Measurements from ENCODE around the gene HOXA7.

Gene HOXA7

DNA sequence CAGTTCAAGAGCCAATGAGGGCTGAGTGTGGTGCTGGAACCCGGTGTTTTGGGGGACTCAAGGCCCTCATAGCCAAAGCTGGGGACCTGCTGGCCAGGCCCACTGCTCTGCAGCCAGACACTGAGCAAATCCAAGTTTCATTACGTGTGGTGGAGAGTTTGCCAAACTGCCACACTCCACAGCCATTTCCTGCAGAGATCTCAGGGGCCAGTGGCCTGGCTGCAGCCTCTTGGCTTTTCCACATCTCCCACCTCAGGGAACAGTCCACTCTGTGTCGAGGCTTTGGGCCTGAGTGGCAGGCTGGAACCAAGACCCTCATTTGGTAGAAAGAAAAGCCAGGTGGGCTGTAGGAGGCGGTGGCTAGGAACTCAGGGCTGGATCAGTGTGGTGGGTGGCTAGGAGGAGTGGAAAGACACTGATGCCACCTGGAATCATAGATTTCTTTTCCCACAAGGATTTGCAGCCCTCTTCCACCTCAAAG, 25.4 kb upstream of the HOXA7 start:
- no peak for DNase-seq

DNA sequence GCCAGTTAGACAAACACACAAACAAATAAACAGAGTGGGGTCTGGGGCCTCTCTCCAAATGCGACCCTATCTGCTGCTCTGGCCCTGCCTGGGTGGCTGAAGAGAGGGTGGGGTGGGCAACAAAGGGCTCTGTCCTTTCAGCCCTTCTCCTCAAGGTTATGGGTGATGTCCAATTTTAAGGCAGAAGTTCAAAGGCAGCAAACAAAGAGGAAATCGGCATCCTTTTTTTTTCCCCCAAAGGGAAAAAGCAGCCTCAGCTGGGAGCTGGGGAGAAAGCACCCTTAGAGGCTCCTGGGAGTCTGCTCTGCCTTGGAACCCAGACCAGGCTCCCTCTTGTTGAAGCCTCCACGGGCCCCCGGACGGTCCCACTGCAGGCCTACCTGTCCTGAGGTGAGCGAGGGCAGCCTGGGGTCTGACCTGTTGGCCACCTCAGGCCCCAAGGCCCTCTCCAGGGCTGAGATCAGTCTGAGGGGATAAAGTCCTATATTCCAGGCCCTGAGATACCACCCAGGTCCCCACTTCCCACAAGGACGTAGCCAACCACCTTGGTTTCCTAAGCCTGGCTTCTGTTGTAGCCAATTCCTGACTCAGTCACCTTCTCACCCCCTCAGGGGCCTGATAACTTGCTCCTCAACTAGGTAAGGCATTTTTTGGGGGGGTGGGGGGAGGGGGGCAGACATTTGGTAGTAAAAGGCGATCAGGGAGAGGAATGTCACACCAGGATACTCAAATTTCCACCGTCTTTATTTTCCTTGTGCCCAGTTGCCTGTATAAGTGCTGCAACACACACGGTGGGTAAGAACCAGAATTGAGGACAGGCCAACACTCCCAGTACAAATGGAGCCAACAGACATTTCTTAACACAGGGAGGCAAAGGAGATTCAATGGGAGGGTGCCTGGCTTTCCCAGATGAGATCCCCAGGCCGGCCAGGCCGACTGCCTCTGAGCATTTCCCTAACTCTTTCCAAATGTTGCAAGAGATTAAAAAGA, 24.3 kb upstream of the HOXA7 start:
- no peak for DNase-seq

DNA sequence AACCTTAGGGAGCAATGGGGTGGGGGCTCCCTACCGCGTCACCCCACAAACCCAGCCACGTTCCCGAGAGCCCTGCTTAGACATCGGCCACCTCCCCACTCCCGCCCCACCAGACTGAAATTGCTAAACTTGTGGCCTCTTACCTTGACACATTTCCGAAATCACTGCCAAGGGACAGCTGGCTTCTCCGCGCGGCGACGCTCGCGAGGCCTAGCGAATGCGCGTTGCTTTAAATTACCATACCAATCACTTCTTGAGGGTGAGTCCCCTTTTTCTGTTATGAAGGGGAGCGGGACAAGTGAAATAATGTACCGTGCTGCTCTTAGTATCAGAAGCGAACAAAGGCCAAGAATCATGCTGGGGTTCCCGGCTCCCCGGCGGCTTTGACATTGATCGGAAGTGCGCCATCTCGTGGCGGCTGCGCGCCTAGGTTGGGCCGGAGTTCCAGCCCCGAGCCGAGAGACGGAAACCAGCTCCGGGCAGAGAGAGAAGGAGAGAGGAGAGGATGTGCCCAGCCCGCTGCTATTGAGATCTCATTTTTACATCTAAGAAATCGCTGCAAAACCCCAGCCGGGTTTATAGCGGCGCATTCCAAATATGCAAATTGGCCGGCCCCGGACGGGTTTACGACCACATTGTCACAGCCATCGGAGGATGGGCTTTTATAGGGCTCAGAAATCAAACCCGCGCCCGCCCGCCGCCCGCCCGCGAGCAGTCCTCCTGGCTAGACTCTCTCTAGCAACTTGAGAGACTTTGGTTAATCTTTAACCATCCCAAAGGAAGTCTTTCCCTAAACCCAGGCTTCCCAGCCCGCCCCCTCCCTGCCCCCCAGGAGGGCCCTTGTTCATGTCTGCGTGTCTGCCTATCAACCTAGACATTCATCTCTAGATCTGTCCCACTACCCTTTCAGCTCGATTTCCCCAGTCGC, 23.3 kb upstream of the HOXA7 start:
- DNase-seq = peak; percentile 60

- no peak for DNase-seq
Observed at GRCh38 chr7:27179030-27179429, 22.6 kb upstream of the HOXA7 start.

DNA sequence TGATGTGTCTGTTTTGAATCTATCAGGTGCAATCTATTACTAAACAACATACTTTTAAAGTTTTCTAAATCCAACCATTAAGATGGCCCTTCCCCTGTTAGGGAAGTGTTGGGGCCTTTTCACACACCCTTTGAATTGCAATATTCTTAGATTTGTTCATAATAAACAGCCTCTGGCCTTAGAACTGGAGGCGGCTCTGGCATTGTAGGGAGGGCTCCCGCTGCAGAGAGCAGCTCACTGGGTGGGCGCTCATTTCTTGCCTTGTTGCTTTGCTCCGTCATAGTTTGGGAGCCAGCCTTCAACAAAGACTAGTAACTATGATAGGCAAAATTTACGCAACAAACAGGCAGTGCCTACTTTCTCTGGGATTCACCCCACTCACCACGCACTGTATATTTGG, 21.9 kb upstream of the HOXA7 start:
- DNase-seq = no peak

- no peak for DNase-seq
Observed at GRCh38 chr7:27177795-27178320, 21.4 kb upstream of the HOXA7 start.

DNA sequence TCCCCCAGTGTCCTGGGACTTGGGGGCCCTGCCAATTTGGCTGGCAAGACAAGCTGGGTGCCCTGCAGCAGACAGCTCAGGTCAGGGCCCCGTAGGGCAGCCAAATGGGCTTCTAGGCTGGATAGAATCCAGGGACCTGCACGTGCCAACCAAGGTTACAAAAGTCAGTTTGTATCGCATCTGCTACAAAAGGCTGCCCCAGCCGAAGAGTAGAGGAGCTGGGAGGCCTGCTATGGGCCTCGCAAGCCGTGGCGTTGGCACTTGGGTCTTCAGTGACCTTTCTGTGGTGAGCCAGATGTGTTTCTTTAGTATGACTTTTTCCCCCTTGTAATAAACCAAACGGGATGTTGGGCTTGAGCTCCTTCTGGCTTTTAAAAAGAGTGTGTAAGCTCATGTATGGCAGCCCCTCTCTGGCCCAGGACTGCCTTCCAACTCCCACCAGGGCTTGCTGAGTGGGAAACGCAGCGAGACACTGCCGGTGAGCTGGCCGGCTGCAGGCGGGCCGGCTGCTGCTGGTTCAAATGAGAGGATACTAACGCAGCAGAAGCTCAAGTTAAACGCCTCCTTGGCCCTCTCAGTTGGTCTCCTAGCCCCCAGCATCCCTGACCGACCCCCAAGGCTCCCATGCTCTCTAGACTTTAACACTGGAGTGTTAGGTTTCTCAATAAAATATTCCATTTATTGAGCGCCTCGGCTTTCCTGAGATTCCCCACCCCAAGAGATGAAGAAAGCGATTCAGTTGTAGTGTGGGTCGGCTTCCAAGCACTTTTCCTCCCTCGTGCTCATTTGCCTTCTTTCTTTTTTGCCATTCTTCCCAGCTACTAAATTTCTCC, 20.7 kb upstream of the HOXA7 start:
- DNase-seq = no peak

GRCh38 chr7:27176524-27176845, 20.0 kb upstream of the HOXA7 start:
- DNase-seq = no peak

GRCh38 chr7:27175626-27176523, 19.4 kb upstream of the HOXA7 start:
- no peak for DNase-seq

GRCh38 chr7:27174874-27175625, 18.6 kb upstream of the HOXA7 start:
- DNase-seq = no peak

GRCh38 chr7:27173956-27174873, 17.7 kb upstream of the HOXA7 start, which contains the start of gene HOXA10:
TSS of gene HOXA10 (minus strand) at chr7:27174320. CDS start at chr7:27174306, 14 bp downstream.
- DNase-seq = no peak

GRCh38 chr7:27173511-27173955, 17.1 kb upstream of the HOXA7 start:
- peak; percentile 63 for DNase-seq

DNA sequence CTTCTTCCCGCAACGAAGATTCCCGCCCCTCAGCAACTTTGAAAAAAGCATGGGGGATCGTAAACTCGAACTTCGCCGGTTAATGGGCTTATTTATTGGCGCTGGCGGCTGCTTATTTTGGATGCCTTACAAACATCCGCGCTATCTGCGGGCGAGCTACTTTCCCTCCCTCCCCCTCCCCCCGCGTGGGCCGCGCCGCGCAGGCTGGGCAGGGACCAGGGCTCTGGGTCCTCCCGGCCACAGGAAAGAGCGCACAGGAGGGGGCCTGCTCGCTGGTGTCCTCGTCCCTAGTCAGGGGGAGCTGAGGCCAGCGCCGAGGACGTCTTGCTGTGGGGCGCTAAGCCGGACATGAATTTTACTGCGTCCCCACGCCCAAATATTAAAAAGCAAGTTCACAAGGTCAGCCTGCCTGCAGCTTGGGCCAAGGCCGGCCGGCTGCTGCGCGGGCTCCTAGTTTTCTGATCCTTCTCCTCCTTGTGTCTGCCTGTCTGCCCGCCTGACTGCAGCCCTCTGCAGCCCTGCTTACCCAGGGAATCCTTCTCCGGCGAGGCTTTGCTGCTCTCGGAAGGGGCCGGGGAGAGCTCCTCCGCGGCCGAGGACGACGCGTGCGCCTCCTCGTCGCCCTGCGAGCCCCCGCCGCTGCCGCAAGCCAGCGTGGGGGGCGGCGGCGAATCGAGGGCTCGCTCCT, 16.5 kb upstream of the HOXA7 start:
- no peak for DNase-seq

DNA sequence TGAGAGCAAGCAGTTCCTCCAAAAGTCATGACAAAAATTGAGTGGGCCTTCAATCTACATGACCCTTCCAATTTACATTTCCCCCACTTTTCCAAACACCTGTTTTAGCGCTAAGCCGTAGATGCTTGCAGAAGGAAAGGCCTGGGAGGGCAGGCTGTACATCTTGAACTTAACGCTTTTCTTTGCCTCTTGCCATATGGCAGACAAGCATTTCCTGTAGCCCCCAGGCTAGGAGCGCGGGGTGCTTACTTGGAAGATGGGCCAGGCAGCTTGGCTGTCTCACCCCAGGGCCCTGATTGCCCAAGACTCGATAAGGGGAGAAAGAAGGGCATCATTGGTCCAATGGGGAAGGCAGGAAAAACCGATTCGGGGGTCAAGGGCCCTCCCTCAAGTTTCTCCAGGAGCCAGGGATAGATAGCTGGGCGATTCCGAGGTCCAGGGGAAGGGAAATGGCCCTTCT, 15.9 kb upstream of the HOXA7 start:
- DNase-seq = no peak

DNA sequence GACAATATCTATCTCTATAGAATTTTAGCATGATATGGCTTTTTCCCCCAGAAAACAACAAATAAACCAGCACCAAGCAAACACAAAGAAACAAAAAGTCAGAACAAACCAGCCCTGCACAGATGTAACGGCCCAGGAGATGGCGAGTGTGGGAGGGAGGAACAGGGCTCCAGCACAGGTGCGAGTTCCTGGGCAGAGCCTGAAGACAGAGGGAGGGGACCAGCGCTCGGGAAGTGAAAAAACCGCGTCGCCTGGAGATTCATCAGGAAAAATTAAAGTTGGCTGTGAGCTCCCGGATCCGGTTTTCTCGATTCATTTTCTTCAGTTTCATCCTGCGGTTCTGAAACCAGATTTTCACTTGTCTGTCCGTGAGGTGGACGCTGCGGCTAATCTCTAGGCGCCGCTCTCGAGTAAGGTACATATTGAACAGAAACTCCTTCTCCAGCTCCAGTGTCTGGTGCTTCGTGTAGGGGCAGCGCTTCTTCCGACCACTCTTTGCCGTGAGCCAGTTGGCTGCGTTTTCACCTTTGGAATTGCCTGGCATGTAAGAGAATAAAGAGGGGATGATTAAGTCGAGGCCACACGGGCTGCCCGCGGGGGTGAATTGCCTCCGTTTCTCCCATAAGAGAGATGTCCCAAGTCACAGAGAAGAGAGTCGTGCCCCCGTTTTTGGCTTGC, 15.3 kb upstream of the HOXA7 start:
- no peak for DNase-seq

DNA sequence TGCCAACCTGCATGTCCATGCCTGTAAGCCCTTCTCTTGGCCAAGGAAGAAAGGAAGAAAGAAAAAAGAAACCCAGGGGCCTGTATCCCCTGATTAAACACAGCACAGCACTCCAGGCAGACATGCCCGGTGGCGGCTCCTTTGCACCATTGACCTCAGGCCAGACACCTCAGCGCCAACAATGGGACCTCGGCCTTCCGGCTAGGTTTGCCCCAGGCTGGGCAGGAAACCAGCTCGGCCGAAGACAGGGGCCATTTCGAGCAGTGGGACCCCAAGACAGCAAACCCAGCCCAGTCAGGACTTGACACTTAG, 14.8 kb upstream of the HOXA7 start:
- DNase-seq = no peak

- DNase-seq = no peak
Observed at GRCh38 chr7:27170426-27171324, 14.2 kb upstream of the HOXA7 start.
